Stomach (tissue), 4 donors: ENCODE results near the gene TBC1D14.

ENCODE experiments used
- CTCF ChIP-seq, 7 experiments: fragments of 450-650 bp in 4 of 7; fragments of 200-600 bp in 3 of 7; sonication (generic) in 3 of 7; IDR thresholded peaks; one replicate each; pipeline ENCODE4 v1.5.1; 2016 to 2019; ENCODE audit warnings: antibody characterized with exemption in 7 of 7, control low read depth in 2 of 7, mild to moderate bottlenecking in 1 of 7
- EP300 ChIP-seq: sonication (generic); formaldehyde crosslinking; IDR thresholded peaks from one replicate; pipeline ENCODE4 v1.6.1; 2017; ENCODE audit warnings: antibody characterized with exemption
- POLR2A ChIP-seq, 4 donors: fragments of 450-650 bp; IDR thresholded peaks; one replicate each; pipeline ENCODE4 v1.6.1; 2016; ENCODE audit warnings: antibody characterized with exemption in 4 of 4, control low read depth in 2 of 4, mild to moderate bottlenecking in 1 of 4, moderate library complexity in 1 of 4

GRCh38 chr4:7067126-7067451, 157.5 kb downstream of the TBC1D14 start:
- TF ChIP-seq CTCF (IDR thresholded peaks at IDR 0.05) (no peak), POLR2A (IDR thresholded peaks at IDR 0.05) (no peak), EP300 (no peak)
